Left renal pelvis (tissue), 4 donors: ENCODE results near the gene BLNK. TPM values are rescaled to one million over a fixed set of nuclear protein-coding genes. Genes with fewer than 3 reads are reported as not detected.

ENCODE experiments used
- DNase-seq, 4 donors: peaks; one replicate each; pipeline ENCODE4 v3.0.0-alpha.2; 2013; ENCODE audit warnings: low read depth in 4 of 4, low spot score in 3 of 4
- polyA plus RNA-seq, 4 donors: library from polyadenylated mRNA; unstranded; fragments of 120-200 nt; gene quantifications; one replicate each; pipeline ENCODE4 v1.2.1, GENCODE V29; 2013; ENCODE audit not compliant: insufficient read length in 4 of 4

Gene BLNK
- polyA plus RNA-seq, 4 donors = 3.5 to 63.0 (median 37.6) TPM

- no peak for DNase-seq
Measured at GRCh38 chr10:96289218-96289910, 18.0 kb upstream of the BLNK start.

GRCh38 chr10:96288151-96288621 lies 16.8 kb upstream of the BLNK start:
- no peak for DNase-seq

- peak in 2 of 4 donors; percentile 67 to 69 for DNase-seq
Measured at GRCh38 chr10:96287392-96288105, 16.2 kb upstream of the BLNK start.

- no peak for DNase-seq
Measured at GRCh38 chr10:96285331-96285752, 14.0 kb upstream of the BLNK start.

GRCh38 chr10:96283756-96284155 lies 12.4 kb upstream of the BLNK start:
- no peak for DNase-seq

- DNase-seq = no peak
Measured at GRCh38 chr10:96283351-96283750, 12.0 kb upstream of the BLNK start.

- DNase-seq = no peak
Measured at GRCh38 chr10:96281444-96282029, 10.2 kb upstream of the BLNK start.

- no peak for DNase-seq
Measured at GRCh38 chr10:96280859-96281258, 9.5 kb upstream of the BLNK start.

GRCh38 chr10:96279191-96279641 lies 7.8 kb upstream of the BLNK start:
- DNase-seq = no peak

GRCh38 chr10:96276831-96277230 lies 5.5 kb upstream of the BLNK start:
- no peak for DNase-seq

GRCh38 chr10:96276426-96276825 lies 5.1 kb upstream of the BLNK start:
- DNase-seq = no peak

- no peak for DNase-seq
Measured at GRCh38 chr10:96275685-96276418, 4.5 kb upstream of the BLNK start.

GRCh38 chr10:96272316-96273280 lies 1.2 kb upstream of the BLNK start:
- DNase-seq = no peak

GRCh38 chr10:96270571-96270970 lies 798 bp downstream of the BLNK start:
- DNase-seq = no peak

- no peak for DNase-seq
Measured at GRCh38 chr10:96269438-96270300, 1.7 kb downstream of the BLNK start.

GRCh38 chr10:96268341-96268909 lies 2.9 kb downstream of the BLNK start:
- no peak for DNase-seq

GRCh38 chr10:96267234-96267705 lies 4.1 kb downstream of the BLNK start:
- no peak for DNase-seq

GRCh38 chr10:96266118-96266770 lies 5.1 kb downstream of the BLNK start:
- no peak for DNase-seq
